Measurements from ENCODE around the gene ARID5B.
A peak's percentile ranks its signal among the peaks of the same experiment; 100 is the strongest.

Gene ARID5B

GRCh38 chr10:62044566-62044965 lies 143.1 kb downstream of the ARID5B start:
- H3K36me3 ChIP-seq (replicated peaks in 1 of 2; ENCODE audit: control insufficient read depth in 2 of 2, insufficient read depth in 2 of 2, low read length in 2 of 2), result no peaks in the 10 kb centered on the region
- H3K4me2 ChIP-seq (ENCODE audit: insufficient read depth, low read length, poor library complexity, severe bottlenecking), result no peak overlapping the region
- no peak overlapping the region for H2BK5ac ChIP-seq (ENCODE audit: low read length)
- no peak overlapping the region for H3K18ac ChIP-seq (ENCODE audit: low read length)
- no peak for DNase-seq (ENCODE audit: low spot score)
- no peaks in the 10 kb centered on the region for H3K79me1 ChIP-seq (ENCODE audit: low read depth, low read length)
- H2BK12ac ChIP-seq (ENCODE audit: low read length), result no peak overlapping the region
- no peak overlapping the region for H2BK15ac ChIP-seq (ENCODE audit: low read length)
- no peak overlapping the region for H3K27ac ChIP-seq (replicated peaks; ENCODE audit: low read length)
- H3K27me3 ChIP-seq (ENCODE audit: control insufficient read depth in 3 of 3, insufficient read depth in 3 of 3, low read depth in 1 of 3, low read length in 3 of 3), result no peaks in the 10 kb centered on the region
- WGBS, 2 donors (ENCODE audit: extremely low coverage in 2 of 2, insufficient read length in 2 of 2, insufficient replicate concordance in 1 of 2), result no CpG with 5 or more reads among the region's 5 CpGs
- H3K4ac ChIP-seq (ENCODE audit: low read length), result no peak overlapping the region
- no peak overlapping the region for H3K14ac ChIP-seq (ENCODE audit: low read length)
- no peak overlapping the region for H4K91ac ChIP-seq (ENCODE audit: low read depth, low read length, poor library complexity)
- H4K8ac ChIP-seq (ENCODE audit: low read depth, low read length), result no peak overlapping the region
- no peak overlapping the region for H2AFZ ChIP-seq (ENCODE audit: low read length)
- no peak overlapping the region for H2AK5ac ChIP-seq (ENCODE audit: low read depth, low read length)
- no peaks in the 10 kb centered on the region for H3K9me3 ChIP-seq (replicated peaks in 1 of 2; ENCODE audit: control insufficient read depth in 2 of 2, insufficient read depth in 1 of 2, low read depth in 1 of 2, low read length in 2 of 2)
- H2BK120ac ChIP-seq (ENCODE audit: low read depth, low read length), result no peak overlapping the region
- no peak overlapping the region for H3K23ac ChIP-seq (ENCODE audit: low read depth, low read length, poor library complexity)
- H3K4me1 ChIP-seq (ENCODE audit: control insufficient read depth in 2 of 2, insufficient read depth in 1 of 2, low read depth in 1 of 2, low read length in 2 of 2), result peaks cover 9 to 38% of the 10 kb centered on the region in 2 donors
- no peak overlapping the region for H3K4me3 ChIP-seq (ENCODE audit: low read length in 2 of 2)
- no peak overlapping the region for H3K9ac ChIP-seq (ENCODE audit: low read depth, low read length, poor library complexity)

- H2BK12ac ChIP-seq (ENCODE audit: low read length), result no peak overlapping the region
- H3K27ac ChIP-seq (replicated peaks; ENCODE audit: low read length), result no peak overlapping the region
- H2BK5ac ChIP-seq (ENCODE audit: low read length), result no peak overlapping the region
- no peak overlapping the region for H2BK15ac ChIP-seq (ENCODE audit: low read length)
- H4K91ac ChIP-seq (ENCODE audit: low read depth, low read length, poor library complexity), result no peak overlapping the region
- H3K27me3 ChIP-seq (ENCODE audit: control insufficient read depth in 3 of 3, insufficient read depth in 3 of 3, low read depth in 1 of 3, low read length in 3 of 3), result no peaks in the 10 kb centered on the region
- WGBS, 2 donors (ENCODE audit: extremely low coverage in 2 of 2, insufficient read length in 2 of 2, insufficient replicate concordance in 1 of 2), result no CpG with 5 or more reads among the region's 12 CpGs
- peak; percentile 24 for DNase-seq (ENCODE audit: low spot score)
- no peaks in the 10 kb centered on the region for H3K36me3 ChIP-seq (replicated peaks in 1 of 2; ENCODE audit: control insufficient read depth in 2 of 2, insufficient read depth in 2 of 2, low read length in 2 of 2)
- no peak overlapping the region for H3K14ac ChIP-seq (ENCODE audit: low read length)
- H3K9ac ChIP-seq (ENCODE audit: low read depth, low read length, poor library complexity), result no peak overlapping the region
- H3K4me3 ChIP-seq (ENCODE audit: low read length in 2 of 2), result no peak overlapping the region
- H3K4me2 ChIP-seq (ENCODE audit: insufficient read depth, low read length, poor library complexity, severe bottlenecking), result no peak overlapping the region
- H3K4ac ChIP-seq (ENCODE audit: low read length), result no peak overlapping the region
- H3K79me1 ChIP-seq (ENCODE audit: low read depth, low read length), result no peaks in the 10 kb centered on the region
- no peak overlapping the region for H2BK120ac ChIP-seq (ENCODE audit: low read depth, low read length)
- no peak overlapping the region for H3K18ac ChIP-seq (ENCODE audit: low read length)
- no peak overlapping the region for H4K8ac ChIP-seq (ENCODE audit: low read depth, low read length)
- H2AFZ ChIP-seq (ENCODE audit: low read length), result no peak overlapping the region
- H2AK5ac ChIP-seq (ENCODE audit: low read depth, low read length), result no peak overlapping the region
- H3K4me1 ChIP-seq (ENCODE audit: control insufficient read depth in 2 of 2, insufficient read depth in 1 of 2, low read depth in 1 of 2, low read length in 2 of 2), result peaks cover 10 to 40% of the 10 kb centered on the region in 2 donors
- H3K23ac ChIP-seq (ENCODE audit: low read depth, low read length, poor library complexity), result no peak overlapping the region
- no peaks in the 10 kb centered on the region for H3K9me3 ChIP-seq (replicated peaks in 1 of 2; ENCODE audit: control insufficient read depth in 2 of 2, insufficient read depth in 1 of 2, low read depth in 1 of 2, low read length in 2 of 2)
Measured at GRCh38 chr10:62045765-62046521, 144.4 kb downstream of the ARID5B start.

GRCh38 chr10:62046522-62047227 lies 145.2 kb downstream of the ARID5B start:
- H3K14ac ChIP-seq (ENCODE audit: low read length), result no peak overlapping the region
- H3K18ac ChIP-seq (ENCODE audit: low read length), result no peak overlapping the region
- no peak overlapping the region for H4K91ac ChIP-seq (ENCODE audit: low read depth, low read length, poor library complexity)
- DNase-seq (ENCODE audit: low spot score), result no peak
- no peak overlapping the region for H2BK15ac ChIP-seq (ENCODE audit: low read length)
- no peaks in the 10 kb centered on the region for H3K9me3 ChIP-seq (replicated peaks in 1 of 2; ENCODE audit: control insufficient read depth in 2 of 2, insufficient read depth in 1 of 2, low read depth in 1 of 2, low read length in 2 of 2)
- no peak overlapping the region for H3K4me2 ChIP-seq (ENCODE audit: insufficient read depth, low read length, poor library complexity, severe bottlenecking)
- H3K4ac ChIP-seq (ENCODE audit: low read length), result no peak overlapping the region
- no peak overlapping the region for H3K23ac ChIP-seq (ENCODE audit: low read depth, low read length, poor library complexity)
- H3K9ac ChIP-seq (ENCODE audit: low read depth, low read length, poor library complexity), result no peak overlapping the region
- no peak overlapping the region for H4K8ac ChIP-seq (ENCODE audit: low read depth, low read length)
- H2BK5ac ChIP-seq (ENCODE audit: low read length), result no peak overlapping the region
- H3K79me1 ChIP-seq (ENCODE audit: low read depth, low read length), result no peaks in the 10 kb centered on the region
- no peak overlapping the region for H3K27ac ChIP-seq (replicated peaks; ENCODE audit: low read length)
- H2BK120ac ChIP-seq (ENCODE audit: low read depth, low read length), result no peak overlapping the region
- no peak overlapping the region for H3K4me3 ChIP-seq (ENCODE audit: low read length in 2 of 2)
- no peaks in the 10 kb centered on the region for H3K36me3 ChIP-seq (replicated peaks in 1 of 2; ENCODE audit: control insufficient read depth in 2 of 2, insufficient read depth in 2 of 2, low read length in 2 of 2)
- H2BK12ac ChIP-seq (ENCODE audit: low read length), result no peak overlapping the region
- no peak overlapping the region for H2AFZ ChIP-seq (ENCODE audit: low read length)
- no peak overlapping the region for H2AK5ac ChIP-seq (ENCODE audit: low read depth, low read length)
- H3K27me3 ChIP-seq (ENCODE audit: control insufficient read depth in 3 of 3, insufficient read depth in 3 of 3, low read depth in 1 of 3, low read length in 3 of 3), result no peaks in the 10 kb centered on the region
- peaks cover 12 to 47% of the 10 kb centered on the region in 2 donors for H3K4me1 ChIP-seq (ENCODE audit: control insufficient read depth in 2 of 2, insufficient read depth in 1 of 2, low read depth in 1 of 2, low read length in 2 of 2)
- no CpG with 5 or more reads among the region's 4 CpGs for WGBS, 2 donors (ENCODE audit: extremely low coverage in 2 of 2, insufficient read length in 2 of 2, insufficient replicate concordance in 1 of 2)

- Histone ChIP-seq H2BK120ac (ENCODE audit: low read depth, low read length) (no peak overlapping the region), H3K36me3 (replicated peaks in 1 of 2; ENCODE audit: control insufficient read depth in 2 of 2, insufficient read depth in 2 of 2, low read length in 2 of 2) (peaks cover 0 to 5% of the 10 kb centered on the region in 2 donors), H3K14ac (ENCODE audit: low read length) (no peak overlapping the region), H2BK5ac (ENCODE audit: low read length) (no peak overlapping the region), H3K18ac (ENCODE audit: low read length) (no peak overlapping the region), H3K23ac (ENCODE audit: low read depth, low read length, poor library complexity) (no peak overlapping the region), H3K4ac (ENCODE audit: low read length) (no peak overlapping the region), H4K91ac (ENCODE audit: low read depth, low read length, poor library complexity) (no peak overlapping the region), H3K4me1 (ENCODE audit: control insufficient read depth in 2 of 2, insufficient read depth in 1 of 2, low read depth in 1 of 2, low read length in 2 of 2) (peaks cover 12 to 48% of the 10 kb centered on the region in 2 donors), H3K9me3 (replicated peaks in 1 of 2; ENCODE audit: control insufficient read depth in 2 of 2, insufficient read depth in 1 of 2, low read depth in 1 of 2, low read length in 2 of 2) (no peaks in the 10 kb centered on the region), H2BK15ac (ENCODE audit: low read length) (no peak overlapping the region), H3K27ac (replicated peaks; ENCODE audit: low read length) (no peak overlapping the region), H2AK5ac (ENCODE audit: low read depth, low read length) (no peak overlapping the region), H2BK12ac (ENCODE audit: low read length) (no peak overlapping the region), H2AFZ (ENCODE audit: low read length) (no peak overlapping the region), H3K79me1 (ENCODE audit: low read depth, low read length) (no peaks in the 10 kb centered on the region), H4K8ac (ENCODE audit: low read depth, low read length) (no peak overlapping the region), H3K4me2 (ENCODE audit: insufficient read depth, low read length, poor library complexity, severe bottlenecking) (no peak overlapping the region), H3K9ac (ENCODE audit: low read depth, low read length, poor library complexity) (no peak overlapping the region), H3K27me3 (ENCODE audit: control insufficient read depth in 3 of 3, insufficient read depth in 3 of 3, low read depth in 1 of 3, low read length in 3 of 3) (no peaks in the 10 kb centered on the region), H3K4me3 (ENCODE audit: low read length in 2 of 2) (no peak overlapping the region)
- no CpG with 5 or more reads among the region's 3 CpGs for WGBS, 2 donors (ENCODE audit: extremely low coverage in 2 of 2, insufficient read length in 2 of 2, insufficient replicate concordance in 1 of 2)
- DNase-seq (ENCODE audit: low spot score), result no peak
Measured at GRCh38 chr10:62047228-62047892, 145.9 kb downstream of the ARID5B start.
